Muscle of leg (tissue), 11 donors: ENCODE data around the gene NSD2. TPM values are rescaled to one million over a fixed set of nuclear protein-coding genes. Genes with fewer than 3 reads are reported as not detected.
"Not testable (repeated sequence)": the region's sequence is repeated elsewhere in the genome, so short reads cannot be mapped to it uniquely, and the experiment has no call there.

Experiments used
- DNase-seq: peaks from one replicate; pipeline ENCODE4 v3.0.0; 2013
- H3K27ac ChIP-seq: one replicate; pipeline ENCODE4 v1.5.1; 2013; ENCODE audit warnings: mild to moderate bottlenecking, low read length, control low read depth
- H3K27me3 ChIP-seq: one replicate; pipeline ENCODE4 v1.6.1; 2013; ENCODE audit warnings: low read length; ENCODE audit not compliant: control insufficient read depth, insufficient read depth
- H3K36me3 ChIP-seq: one replicate; pipeline ENCODE4 v1.6.1; 2013; ENCODE audit warnings: low read length; ENCODE audit not compliant: control insufficient read depth, insufficient read depth
- H3K4me1 ChIP-seq: one replicate; pipeline ENCODE4 v1.6.1; 2013; ENCODE audit warnings: low read length; ENCODE audit not compliant: control insufficient read depth, insufficient read depth
- H3K4me3 ChIP-seq: one replicate; pipeline ENCODE4 v1.5.1; 2013; ENCODE audit warnings: low read length, control low read depth
- H3K9me3 ChIP-seq: replicated peaks from 2 replicates; pipeline ENCODE4 v1.6.1; 2013; ENCODE audit warnings: low read depth, low read length; ENCODE audit not compliant: control insufficient read depth
- WGBS: methylation state at CpG from one replicate; pipeline ENCODE4 v1.1.5; 2013; ENCODE audit warnings: missing lambda C conversion rate; ENCODE audit not compliant: insufficient coverage; 5-methylcytosine and 5-hydroxymethylcytosine counted together
- polyA plus RNA-seq, 8 donors: library from polyadenylated mRNA; unstranded; fragments of 120-200 nt; gene quantifications; one replicate each; pipeline versions ENCODE4 v1.2.1 to v1.2.3, GENCODE V29; 2013; ENCODE audit warnings: inconsistent platforms in 1 of 8, low replicate concordance in 1 of 8; ENCODE audit not compliant: insufficient read length in 8 of 8, insufficient read depth in 1 of 8
- total RNA-seq: library from RNA; stranded (reverse); fragments of 120-200 nt; gene quantifications from one replicate; pipeline ENCODE4 v1.2.4, GENCODE V29; 2013

Gene NSD2
- total and polyA plus RNA-seq, 9 donors: 35.7 to 56.5 (median 43.0) TPM

GRCh38 chr4:1993718-1994516, 122.7 kb downstream of the NSD2 start:
- H3K27me3 ChIP-seq, H3K27ac ChIP-seq, H3K4me1 ChIP-seq, DNase-seq, H3K4me3 ChIP-seq: not testable (repeated sequence)
- 90% methylated on average over 7 of the region's 20 CpGs for WGBS
- peaks cover 23% of the 10 kb centered on the region for H3K36me3 ChIP-seq
- H3K9me3 ChIP-seq: peaks cover 13% of the 10 kb centered on the region

GRCh38 chr4:1994938-1995337, 123.7 kb downstream of the NSD2 start:
- DNase-seq: no peak
- Histone ChIP-seq H3K4me1 (no peaks in the 10 kb centered on the region), H3K36me3 (peaks cover 17% of the 10 kb centered on the region), H3K9me3 (peaks cover 13% of the 10 kb centered on the region), H3K4me3 (no peak overlapping the region), H3K27ac (no peak overlapping the region), H3K27me3 (no peaks in the 10 kb centered on the region)
- no CpG with 5 or more reads among the region's 1 CpG for WGBS

- Histone ChIP-seq H3K27me3 (no peaks in the 10 kb centered on the region), H3K4me3 (no peak overlapping the region)
These were observed 125.8 kb downstream of the NSD2 start for GRCh38 chr4:1996866-1997611.

DNA sequence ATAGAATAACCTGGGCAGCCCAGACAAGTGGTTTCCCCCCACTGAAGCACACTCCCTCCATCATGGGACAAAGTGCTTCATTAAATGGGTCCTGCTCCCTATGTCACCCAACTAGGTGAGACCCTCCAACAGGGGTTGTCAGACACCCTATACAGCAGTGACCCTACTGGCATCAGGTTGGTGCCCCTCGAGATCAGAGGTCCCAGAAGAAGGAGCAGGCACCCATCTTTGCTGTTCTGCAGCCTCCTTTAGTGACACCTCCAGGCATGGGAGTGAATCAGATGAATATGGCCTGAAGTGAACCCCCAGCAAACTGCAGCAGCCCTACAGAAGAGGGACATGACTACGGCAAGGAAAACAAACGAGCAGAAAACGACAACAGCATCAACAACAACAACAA, 126.5 kb downstream of the NSD2 start:
- Histone ChIP-seq H3K9me3 (peaks cover 15% of the 10 kb centered on the region), H3K36me3 (peaks cover 5% of the 10 kb centered on the region), H3K4me1 (no peaks in the 10 kb centered on the region), H3K27ac (no peak overlapping the region), H3K27me3 (no peaks in the 10 kb centered on the region), H3K4me3 (no peak overlapping the region)
- DNase-seq: no peak
- WGBS: no CpG with 5 or more reads among the region's 4 CpGs

More at GRCh38 chr4:1996866-1997611, 125.8 kb downstream of the NSD2 start:
- H3K27ac ChIP-seq: no peak overlapping the region
- peaks cover 5% of the 10 kb centered on the region for H3K36me3 ChIP-seq
- no CpG with 5 or more reads among the region's 3 CpGs for WGBS
- H3K9me3 ChIP-seq: peaks cover 15% of the 10 kb centered on the region
- no peaks in the 10 kb centered on the region for H3K4me1 ChIP-seq
- DNase-seq: no peak

GRCh38 chr4:1998296-1998695, 127.1 kb downstream of the NSD2 start:
- WGBS: 100% methylated on average over 2 of the region's 7 CpGs
- peaks cover 15% of the 10 kb centered on the region for H3K9me3 ChIP-seq
- H3K4me1 ChIP-seq: no peaks in the 10 kb centered on the region
- DNase-seq: no peak
- H3K27me3 ChIP-seq: no peaks in the 10 kb centered on the region
- H3K4me3 ChIP-seq: no peak overlapping the region
- H3K36me3 ChIP-seq: peaks cover 5% of the 10 kb centered on the region
- H3K27ac ChIP-seq: no peak overlapping the region

DNA sequence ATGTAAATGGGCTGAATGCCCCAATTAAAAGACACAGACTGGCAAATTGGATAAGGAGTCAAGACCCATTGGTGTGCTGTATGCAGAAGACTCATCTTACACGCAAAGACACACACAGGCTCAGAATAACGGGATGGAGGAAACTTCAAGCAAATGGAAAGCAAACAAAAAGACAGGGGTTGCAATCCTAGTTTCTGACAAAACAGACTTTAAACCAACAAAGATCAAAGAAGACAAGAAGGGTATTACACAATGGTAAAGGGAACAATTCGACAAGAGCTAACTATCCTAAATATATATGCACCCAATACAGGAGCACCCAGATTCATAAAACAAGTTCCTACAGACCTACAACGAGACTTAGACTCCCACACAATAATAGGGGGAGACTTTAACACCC, 128.1 kb downstream of the NSD2 start:
- not testable (repeated sequence) for H3K36me3 ChIP-seq, H3K27me3 ChIP-seq, H3K4me1 ChIP-seq, H3K27ac ChIP-seq, DNase-seq, H3K4me3 ChIP-seq
- WGBS: 100% methylated on average over 2 of the region's 4 CpGs
- H3K9me3 ChIP-seq: peaks cover 15% of the 10 kb centered on the region

GRCh38 chr4:2003361-2003760, 132.2 kb downstream of the NSD2 start:
- H3K27ac ChIP-seq, DNase-seq, H3K27me3 ChIP-seq, H3K9me3 ChIP-seq, H3K4me1 ChIP-seq, H3K4me3 ChIP-seq: not testable (repeated sequence)
- H3K36me3 ChIP-seq: peaks cover 13% of the 10 kb centered on the region
- WGBS: no CpG with 5 or more reads among the region's 2 CpGs

- DNase-seq: no peak
- no peak overlapping the region for H3K27ac ChIP-seq
- no peak overlapping the region for H3K4me3 ChIP-seq
- WGBS: 84% methylated on average over 3 of the region's 7 CpGs
- H3K9me3 ChIP-seq: no peaks in the 10 kb centered on the region
- H3K27me3 ChIP-seq: no peaks in the 10 kb centered on the region
- H3K4me1 ChIP-seq: peaks cover 10% of the 10 kb centered on the region
- peaks cover 13% of the 10 kb centered on the region for H3K36me3 ChIP-seq
These were observed 135.2 kb downstream of the NSD2 start for GRCh38 chr4:2006367-2006766.

DNA sequence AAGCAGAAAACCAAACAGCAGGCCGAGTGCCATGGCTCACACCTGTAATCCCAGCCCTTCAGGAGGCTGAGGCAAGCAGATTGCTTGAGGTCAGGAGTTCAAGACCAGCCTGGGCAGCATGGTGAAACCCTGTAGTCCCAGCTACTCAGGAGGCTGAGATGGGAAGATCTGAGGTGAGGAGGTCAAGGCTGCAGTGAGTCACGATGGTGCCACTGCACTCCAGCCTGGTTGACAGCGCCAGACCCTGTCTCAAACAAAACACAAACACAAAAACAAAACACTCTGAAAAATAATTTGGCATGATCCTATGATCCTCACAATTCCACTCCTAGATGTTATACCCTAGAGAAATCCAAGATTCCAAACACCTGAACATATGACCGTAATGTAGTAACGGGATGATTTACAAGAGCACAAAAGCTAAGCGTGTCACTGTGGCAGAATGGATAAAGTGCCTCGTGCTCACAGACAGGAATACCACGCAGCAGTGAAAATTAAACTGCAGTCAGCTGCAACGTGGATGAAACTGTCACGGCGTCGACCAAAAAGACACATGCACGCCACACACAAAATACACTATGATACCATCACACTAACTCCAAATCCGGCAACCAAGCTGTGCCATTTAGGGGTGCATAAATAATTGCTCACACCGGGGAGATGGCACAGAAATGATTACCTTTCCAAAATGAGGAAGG, 135.9 kb downstream of the NSD2 start:
- no peaks in the 10 kb centered on the region for H3K9me3 ChIP-seq
- peak overlapping the region; percentile 95 for H3K4me3 ChIP-seq
- H3K36me3 ChIP-seq: peaks cover 13% of the 10 kb centered on the region
- H3K27ac ChIP-seq: no peak overlapping the region
- H3K27me3 ChIP-seq: peaks cover under 1% of the 10 kb centered on the region
- WGBS: 83% methylated on average over 10 of the region's 15 CpGs
- DNase-seq: no peak
- H3K4me1 ChIP-seq: peaks cover 10% of the 10 kb centered on the region
